ENCODE measurements around the gene ARHGAP15.

ARHGAP15 gene

GRCh38 chr2:143652692-143653091 lies 523.5 kb downstream of the ARHGAP15 start:
- H3K27me3 Mint-ChIP-seq = no peaks in the 10 kb centered on the region
- peaks cover 21% of the 10 kb centered on the region for H3K9me3 Mint-ChIP-seq
- peaks cover 53% of the 10 kb centered on the region for H3K36me3 Mint-ChIP-seq
- H3K27ac Mint-ChIP-seq = no peak overlapping the region
- H3K4me3 Mint-ChIP-seq = no peak overlapping the region
- H3K4me1 Mint-ChIP-seq = peaks cover 6% of the 10 kb centered on the region

- no peaks in the 10 kb centered on the region for H3K4me1 Mint-ChIP-seq
- H3K9me3 Mint-ChIP-seq = no peaks in the 10 kb centered on the region
- H3K27me3 Mint-ChIP-seq = no peaks in the 10 kb centered on the region
- peaks cover 14% of the 10 kb centered on the region for H3K36me3 Mint-ChIP-seq
- H3K27ac Mint-ChIP-seq = no peak overlapping the region
- H3K4me3 Mint-ChIP-seq = no peak overlapping the region
Observed at GRCh38 chr2:143668234-143668633, 539.0 kb downstream of the ARHGAP15 start.

GRCh38 chr2:143674051-143674450 lies 544.8 kb downstream of the ARHGAP15 start:
- peaks cover 32% of the 10 kb centered on the region for H3K36me3 Mint-ChIP-seq
- no peaks in the 10 kb centered on the region for H3K27me3 Mint-ChIP-seq
- no peak overlapping the region for H3K4me3 Mint-ChIP-seq
- H3K4me1 Mint-ChIP-seq = peaks cover 30% of the 10 kb centered on the region
- H3K27ac Mint-ChIP-seq = no peak overlapping the region
- no peaks in the 10 kb centered on the region for H3K9me3 Mint-ChIP-seq

GRCh38 chr2:143675021-143675420 lies 545.8 kb downstream of the ARHGAP15 start:
- no peaks in the 10 kb centered on the region for H3K9me3 Mint-ChIP-seq
- H3K4me3 Mint-ChIP-seq = no peak overlapping the region
- peaks cover 36% of the 10 kb centered on the region for H3K4me1 Mint-ChIP-seq
- H3K27me3 Mint-ChIP-seq = no peaks in the 10 kb centered on the region
- H3K36me3 Mint-ChIP-seq = peaks cover 30% of the 10 kb centered on the region
- peak overlapping the region; percentile 75 for H3K27ac Mint-ChIP-seq

- Mint-ChIP-seq H3K36me3 (peaks cover 31% of the 10 kb centered on the region), H3K4me1 (peaks cover 50% of the 10 kb centered on the region), H3K9me3 (no peaks in the 10 kb centered on the region), H3K27me3 (no peaks in the 10 kb centered on the region), H3K4me3 (no peak overlapping the region), H3K27ac (no peak overlapping the region)
Observed at GRCh38 chr2:143679617-143680016, 550.4 kb downstream of the ARHGAP15 start.

- Mint-ChIP-seq H3K4me3 (no peak overlapping the region), H3K4me1 (peaks cover 49% of the 10 kb centered on the region)
Observed at GRCh38 chr2:143680885-143681405, 551.7 kb downstream of the ARHGAP15 start.

GRCh38 chr2:143682436-143683055 lies 553.3 kb downstream of the ARHGAP15 start:
- Mint-ChIP-seq H3K36me3 (peaks cover 16% of the 10 kb centered on the region), H3K4me1 (peaks cover 49% of the 10 kb centered on the region), H3K27ac (no peak overlapping the region), H3K9me3 (no peaks in the 10 kb centered on the region), H3K4me3 (no peak overlapping the region), H3K27me3 (no peaks in the 10 kb centered on the region)

More at GRCh38 chr2:143680885-143681405, 551.7 kb downstream of the ARHGAP15 start:
- Mint-ChIP-seq H3K27me3 (no peaks in the 10 kb centered on the region), H3K9me3 (no peaks in the 10 kb centered on the region), H3K36me3 (peaks cover 23% of the 10 kb centered on the region), H3K27ac (peak overlapping the region; percentile 35)

GRCh38 chr2:143683977-143684376 lies 554.8 kb downstream of the ARHGAP15 start:
- Mint-ChIP-seq H3K4me3 (no peak overlapping the region), H3K27ac (no peak overlapping the region), H3K4me1 (peaks cover 55% of the 10 kb centered on the region), H3K9me3 (no peaks in the 10 kb centered on the region), H3K27me3 (no peaks in the 10 kb centered on the region), H3K36me3 (peaks cover 16% of the 10 kb centered on the region)

GRCh38 chr2:143684551-143685320 lies 555.5 kb downstream of the ARHGAP15 start:
- Mint-ChIP-seq H3K4me1 (peaks cover 53% of the 10 kb centered on the region), H3K27me3 (no peaks in the 10 kb centered on the region), H3K9me3 (no peaks in the 10 kb centered on the region), H3K36me3 (peaks cover 19% of the 10 kb centered on the region), H3K4me3 (no peak overlapping the region), H3K27ac (no peak overlapping the region)

- H3K27ac Mint-ChIP-seq = no peak overlapping the region
- peaks cover 47% of the 10 kb centered on the region for H3K4me1 Mint-ChIP-seq
- no peak overlapping the region for H3K4me3 Mint-ChIP-seq
- no peaks in the 10 kb centered on the region for H3K9me3 Mint-ChIP-seq
- H3K27me3 Mint-ChIP-seq = no peaks in the 10 kb centered on the region
- peaks cover 18% of the 10 kb centered on the region for H3K36me3 Mint-ChIP-seq
Observed at GRCh38 chr2:143685421-143686078, 556.3 kb downstream of the ARHGAP15 start.

- no peak overlapping the region for H3K4me3 Mint-ChIP-seq
- no peak overlapping the region for H3K27ac Mint-ChIP-seq
- no peaks in the 10 kb centered on the region for H3K27me3 Mint-ChIP-seq
- peaks cover 38% of the 10 kb centered on the region for H3K4me1 Mint-ChIP-seq
- H3K9me3 Mint-ChIP-seq = no peaks in the 10 kb centered on the region
- H3K36me3 Mint-ChIP-seq = peaks cover 18% of the 10 kb centered on the region
Observed at GRCh38 chr2:143686585-143687164, 557.5 kb downstream of the ARHGAP15 start.

- H3K9me3 Mint-ChIP-seq = no peaks in the 10 kb centered on the region
- peaks cover 21% of the 10 kb centered on the region for H3K36me3 Mint-ChIP-seq
- no peaks in the 10 kb centered on the region for H3K27me3 Mint-ChIP-seq
- H3K27ac Mint-ChIP-seq = peak overlapping the region; percentile 3
- H3K4me1 Mint-ChIP-seq = peaks cover 32% of the 10 kb centered on the region
- H3K4me3 Mint-ChIP-seq = no peak overlapping the region
Observed at GRCh38 chr2:143688248-143688647, 559.0 kb downstream of the ARHGAP15 start.

- H3K27me3 Mint-ChIP-seq = no peaks in the 10 kb centered on the region
- H3K4me3 Mint-ChIP-seq = no peak overlapping the region
- H3K27ac Mint-ChIP-seq = peak overlapping the region; percentile 36
- peaks cover 32% of the 10 kb centered on the region for H3K4me1 Mint-ChIP-seq
- no peaks in the 10 kb centered on the region for H3K9me3 Mint-ChIP-seq
- peaks cover 21% of the 10 kb centered on the region for H3K36me3 Mint-ChIP-seq
Observed at GRCh38 chr2:143688815-143689214, 559.6 kb downstream of the ARHGAP15 start.

GRCh38 chr2:143689541-143689940 lies 560.3 kb downstream of the ARHGAP15 start:
- Mint-ChIP-seq H3K4me1 (peaks cover 32% of the 10 kb centered on the region), H3K27ac (no peak overlapping the region), H3K36me3 (peaks cover 21% of the 10 kb centered on the region), H3K27me3 (no peaks in the 10 kb centered on the region), H3K9me3 (no peaks in the 10 kb centered on the region), H3K4me3 (no peak overlapping the region)

- peaks cover 21% of the 10 kb centered on the region for H3K36me3 Mint-ChIP-seq
- H3K27ac Mint-ChIP-seq = no peak overlapping the region
- H3K4me1 Mint-ChIP-seq = peaks cover 26% of the 10 kb centered on the region
- H3K27me3 Mint-ChIP-seq = no peaks in the 10 kb centered on the region
- no peak overlapping the region for H3K4me3 Mint-ChIP-seq
- no peaks in the 10 kb centered on the region for H3K9me3 Mint-ChIP-seq
Observed at GRCh38 chr2:143690235-143690634, 561.0 kb downstream of the ARHGAP15 start.

All from activated naive CD4-positive, alpha-beta T cell treated with anti-CD3 and anti-CD28 coated beads, Interleukin-2, amount 50 U/mL, for 24 hours (primary cell).